H9 (cell line): ENCODE data around the gene CCR8. TPM values are rescaled to one million over a fixed set of nuclear protein-coding genes. Genes with fewer than 3 reads are reported as not detected.

ENCODE experiments used
- DNase-seq: peaks from one replicate; pipeline ENCODE4 v3.0.0-alpha.2; 2017
- H2AFZ ChIP-seq: one replicate; pipeline ENCODE4 v1.6.1; 2013; ENCODE audit warnings: mild to moderate bottlenecking, low read length, control low read depth, moderate library complexity
- H2AK5ac ChIP-seq: 2 replicates; pipeline ENCODE4 v1.6.1; 2013; ENCODE audit warnings: low read length, control low read depth, mixed read lengths; ENCODE audit not compliant: insufficient read length
- H2BK120ac ChIP-seq: one replicate; pipeline ENCODE4 v1.6.1; 2013; ENCODE audit warnings: low read depth, mild to moderate bottlenecking, low read length, control low read depth, inconsistent platforms; ENCODE audit not compliant: poor library complexity, severe bottlenecking
- H2BK12ac ChIP-seq: 2 replicates; pipeline ENCODE4 v1.6.1; 2013; ENCODE audit warnings: low read length, control low read depth, mixed read lengths, low read depth; ENCODE audit not compliant: insufficient read length
- H2BK15ac ChIP-seq: 2 replicates; pipeline ENCODE4 v1.6.1; 2013; ENCODE audit warnings: low read depth, low read length, control low read depth
- H2BK20ac ChIP-seq: one replicate; pipeline ENCODE4 v1.6.1; 2013; ENCODE audit warnings: low read depth, mild to moderate bottlenecking, low read length, control low read depth, inconsistent platforms; ENCODE audit not compliant: poor library complexity, severe bottlenecking
- H2BK5ac ChIP-seq: 2 replicates; pipeline ENCODE4 v1.6.1; 2013; ENCODE audit warnings: low read length, control low read depth, mixed read lengths; ENCODE audit not compliant: insufficient read length
- H3K14ac ChIP-seq: 2 replicates; pipeline ENCODE4 v1.6.1; 2013; ENCODE audit warnings: low read length, control low read depth; ENCODE audit not compliant: insufficient read depth
- H3K18ac ChIP-seq: 2 replicates; pipeline ENCODE4 v1.6.1; 2013; ENCODE audit warnings: low read depth, mild to moderate bottlenecking, mixed read lengths, low read length, control low read depth; ENCODE audit not compliant: insufficient read length
- H3K23ac ChIP-seq: 2 replicates; pipeline ENCODE4 v1.6.1; 2013; ENCODE audit warnings: low read length, control low read depth, mixed read lengths, low read depth; ENCODE audit not compliant: insufficient read length
- H3K23me2 ChIP-seq: 2 replicates; pipeline ENCODE4 v1.6.1; 2013; ENCODE audit warnings: low read depth, mild to moderate bottlenecking, mixed read lengths, low read length, control low read depth; ENCODE audit not compliant: insufficient read length, poor library complexity, severe bottlenecking
- H3K27ac ChIP-seq: 2 replicates; pipeline ENCODE4 v1.5.1; 2013; ENCODE audit warnings: low read length, control low read depth, mixed read lengths, low read depth; ENCODE audit not compliant: insufficient read length
- H3K27me3 ChIP-seq: 2 replicates; pipeline ENCODE4 v1.6.1; 2013; ENCODE audit warnings: low read length, control low read depth, inconsistent platforms; ENCODE audit not compliant: insufficient read depth
- H3K4ac ChIP-seq: 2 replicates; pipeline ENCODE4 v1.6.1; 2013; ENCODE audit warnings: low read depth, mild to moderate bottlenecking, control low read depth, inconsistent platforms, low read length, moderate library complexity
- H3K4me1 ChIP-seq: 2 replicates; pipeline ENCODE4 v1.6.1; 2013; ENCODE audit warnings: low read length, control low read depth, inconsistent platforms; ENCODE audit not compliant: insufficient read depth
- H3K4me2 ChIP-seq: 2 replicates; pipeline ENCODE4 v1.6.1; 2013; ENCODE audit warnings: low read length, control low read depth, mixed read lengths; ENCODE audit not compliant: insufficient read length, insufficient read depth
- H3K56ac ChIP-seq: 2 replicates; pipeline ENCODE4 v1.6.1; 2013; ENCODE audit warnings: low read depth, mild to moderate bottlenecking, mixed read lengths, low read length, control low read depth; ENCODE audit not compliant: insufficient read length
- H3K79me1 ChIP-seq: 2 replicates; pipeline ENCODE4 v1.6.1; 2013; ENCODE audit warnings: low read depth, mild to moderate bottlenecking, moderate library complexity, low read length, control low read depth, inconsistent platforms; ENCODE audit not compliant: insufficient read depth, poor library complexity, severe bottlenecking
- H3K79me2 ChIP-seq: 2 replicates; pipeline ENCODE4 v1.6.1; 2013; ENCODE audit warnings: low read length, control low read depth, inconsistent platforms; ENCODE audit not compliant: insufficient read depth
- H3K9ac ChIP-seq: 2 replicates; pipeline ENCODE4 v1.6.1; 2013; ENCODE audit warnings: low read length, control low read depth, mixed read lengths; ENCODE audit not compliant: insufficient read length; ENCODE audit errors: extremely low read depth
- H3K9me3 ChIP-seq: one replicate; pipeline ENCODE4 v1.6.1; 2013; ENCODE audit warnings: low read depth, low read length, inconsistent platforms; ENCODE audit not compliant: control insufficient read depth
- H3T11ph ChIP-seq: one replicate; pipeline ENCODE4 v1.6.1; 2013; ENCODE audit warnings: mild to moderate bottlenecking, low read length, control low read depth, inconsistent platforms
- H4K20me1 ChIP-seq: one replicate; pipeline ENCODE4 v1.6.1; 2013; ENCODE audit not compliant: control insufficient read depth, insufficient read length, insufficient read depth
- H4K5ac ChIP-seq: 2 replicates; pipeline ENCODE4 v1.6.1; 2013; ENCODE audit warnings: low read depth, mild to moderate bottlenecking, mixed read lengths, low read length, control low read depth; ENCODE audit not compliant: insufficient read length
- H4K8ac ChIP-seq: replicated peaks from 2 replicates; pipeline ENCODE4 v1.6.1; 2013; ENCODE audit warnings: low read length, control low read depth, mixed read lengths, low read depth; ENCODE audit not compliant: insufficient read length
- H4K91ac ChIP-seq: 2 replicates; pipeline ENCODE4 v1.6.1; 2013; ENCODE audit warnings: low read depth, mild to moderate bottlenecking, moderate library complexity, mixed read lengths, low read length, control low read depth; ENCODE audit not compliant: insufficient read length
- H3K27ac Mint-ChIP-seq, 3 experiments: 2 replicates in 2 of 3; 3 replicates in 1 of 3; pipeline ENCODE4 v1.8.0; 2020 to 2021; ENCODE audit warnings: mixed read lengths in 3 of 3, mild to moderate bottlenecking in 1 of 3, moderate library complexity in 1 of 3
- H3K27me3 Mint-ChIP-seq: 2 replicates; pipeline ENCODE4 v1.8.0; 2021; ENCODE audit warnings: low read depth, mild to moderate bottlenecking, moderate library complexity, mixed read lengths
- H3K36me3 Mint-ChIP-seq, 3 experiments: 2 replicates in 2 of 3; 3 replicates in 1 of 3; pipeline ENCODE4 v1.8.0; 2020 to 2021; ENCODE audit warnings: low read depth in 3 of 3, mixed read lengths in 3 of 3; ENCODE audit not compliant: insufficient read depth in 1 of 3
- H3K4me1 Mint-ChIP-seq, 2 experiments: 2 replicates each; pipeline ENCODE4 v1.8.0; 2020; ENCODE audit warnings: mixed read lengths in 2 of 2
- H3K4me3 Mint-ChIP-seq, 2 experiments: 2 replicates in 1 of 2; 3 replicates in 1 of 2; pipeline ENCODE4 v1.8.0; 2020 to 2021; ENCODE audit warnings: mild to moderate bottlenecking in 2 of 2, mixed read lengths in 2 of 2, moderate library complexity in 1 of 2
- H3K9me3 Mint-ChIP-seq, 2 experiments: 2 replicates in 1 of 2; 3 replicates in 1 of 2; pipeline ENCODE4 v1.8.0; 2020; ENCODE audit warnings: mild to moderate bottlenecking in 2 of 2, mixed read lengths in 2 of 2, moderate library complexity in 1 of 2
- total RNA-seq: library from RNA; stranded (reverse); gene quantifications from 2 replicates; pipeline ENCODE4 v1.2.1, GENCODE V29; 2021
- TF ChIP-seq, protein P1 (sequence below): fragments of 200-600 bp; sonication (generic); conservative IDR thresholded peaks from 3 replicates; pipeline ENCODE4 v1.8.0; 2021; ENCODE audit warnings: antibody characterized with exemption, mild to moderate bottlenecking

Gene CCR8
- total RNA-seq, 1 experiment from 2014 or later, result 0.31 TPM

DNA sequence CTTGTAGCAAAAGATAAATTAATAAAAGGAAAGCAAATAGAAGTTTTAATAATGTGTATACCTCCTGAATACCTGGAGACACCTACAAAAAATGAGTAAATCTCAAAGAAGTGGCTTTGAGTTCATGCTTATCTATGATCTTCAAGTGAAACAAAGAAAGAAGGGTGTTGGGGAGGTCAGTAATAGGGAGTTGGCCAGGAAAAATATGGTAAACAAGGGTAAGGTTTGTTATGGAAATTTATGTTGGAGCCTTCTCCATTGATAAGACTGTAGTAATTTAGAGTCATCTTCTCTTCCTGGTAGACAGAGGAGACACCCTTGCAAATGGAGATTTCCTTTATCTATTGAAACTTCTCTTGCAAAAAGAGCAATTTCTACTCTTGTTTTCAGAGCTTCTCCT is 6.6 kb upstream of the CCR8 start:
- Histone ChIP-seq H3K18ac (no peak overlapping the region), H3K4me2 (no peak overlapping the region), H3K23me2 (no peaks in the 10 kb centered on the region), H3K14ac (no peak overlapping the region), H4K20me1 (no peaks in the 10 kb centered on the region), H3K23ac (no peak overlapping the region), H3K27ac (no peak overlapping the region), H4K8ac (no peak overlapping the region), H3K4me1 (no peaks in the 10 kb centered on the region; the same call in 1 of the 2 replicates), H3K79me2 (no peaks in the 10 kb centered on the region), H2BK20ac (no peak overlapping the region), H2BK120ac (no peak overlapping the region), H3K27me3 (no peaks in the 10 kb centered on the region), H4K5ac (no peak overlapping the region), H3K9ac (no peak overlapping the region), H2BK5ac (no peak overlapping the region), H3K4ac (no peak overlapping the region), H3T11ph (no peak overlapping the region), H3K56ac (no peak overlapping the region), H4K91ac (no peak overlapping the region), H2AK5ac (no peak overlapping the region), H2BK15ac (no peak overlapping the region), H3K79me1 (no peaks in the 10 kb centered on the region), H2BK12ac (no peak overlapping the region), H3K9me3 (no peaks in the 10 kb centered on the region), H2AFZ (no peak overlapping the region)
- TF ChIP-seq, protein P1, sequence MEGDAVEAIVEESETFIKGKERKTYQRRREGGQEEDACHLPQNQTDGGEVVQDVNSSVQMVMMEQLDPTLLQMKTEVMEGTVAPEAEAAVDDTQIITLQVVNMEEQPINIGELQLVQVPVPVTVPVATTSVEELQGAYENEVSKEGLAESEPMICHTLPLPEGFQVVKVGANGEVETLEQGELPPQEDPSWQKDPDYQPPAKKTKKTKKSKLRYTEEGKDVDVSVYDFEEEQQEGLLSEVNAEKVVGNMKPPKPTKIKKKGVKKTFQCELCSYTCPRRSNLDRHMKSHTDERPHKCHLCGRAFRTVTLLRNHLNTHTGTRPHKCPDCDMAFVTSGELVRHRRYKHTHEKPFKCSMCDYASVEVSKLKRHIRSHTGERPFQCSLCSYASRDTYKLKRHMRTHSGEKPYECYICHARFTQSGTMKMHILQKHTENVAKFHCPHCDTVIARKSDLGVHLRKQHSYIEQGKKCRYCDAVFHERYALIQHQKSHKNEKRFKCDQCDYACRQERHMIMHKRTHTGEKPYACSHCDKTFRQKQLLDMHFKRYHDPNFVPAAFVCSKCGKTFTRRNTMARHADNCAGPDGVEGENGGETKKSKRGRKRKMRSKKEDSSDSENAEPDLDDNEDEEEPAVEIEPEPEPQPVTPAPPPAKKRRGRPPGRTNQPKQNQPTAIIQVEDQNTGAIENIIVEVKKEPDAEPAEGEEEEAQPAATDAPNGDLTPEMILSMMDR, result no peak
- H3K9me3 Mint-ChIP-seq, result peaks cover 2 to 4% of the 10 kb centered on the region in 2 experiments; a peak in 2 of 5 replicates
- no peaks in the 10 kb centered on the region; a peak in 1 of 7 replicates for H3K36me3 Mint-ChIP-seq
- 0 out of 7 replicates have a peak overlapping the region, but pooled peaks of 1 of the 3 experiments have one; percentile 16 for H3K27ac Mint-ChIP-seq
- peaks cover 17 to 18% of the 10 kb centered on the region in 2 experiments for H3K4me1 Mint-ChIP-seq
- DNase-seq, result no peak
- no peak overlapping the region for H3K4me3 Mint-ChIP-seq
- no peaks in the 10 kb centered on the region for H3K27me3 Mint-ChIP-seq
